Natural killer cell (primary cell): ENCODE data around the gene RAI14. TPM values are rescaled to one million over a fixed set of nuclear protein-coding genes. Genes with fewer than 3 reads are reported as not detected.

Experiments
- ATAC-seq, 3 donors: fragments of 150-1000 bp in 2 of 3; fragments of 200-7000 bp in 1 of 3; cut with Tn5 transposase; 1 replicate in 1 of 3; 2 replicates in 2 of 3; pipeline ENCODE4 v1.10.0; 2021; ENCODE audit warnings: mild to moderate bottlenecking in 2 of 3, moderate library complexity in 2 of 3
- DNase-seq, 2 donors: peaks; one replicate each; pipeline versions ENCODE4 v3.0.0 to v3.0.0-alpha.2; 2013 to 2021; ENCODE audit warnings: mixed read lengths in 1 of 2
- H3K27ac ChIP-seq: one replicate; pipeline ENCODE4 v1.5.1; 2013; ENCODE audit warnings: mild to moderate bottlenecking, low read length
- H3K27me3 ChIP-seq: one replicate; pipeline ENCODE4 v1.6.1; 2013; ENCODE audit warnings: low read length; ENCODE audit not compliant: control insufficient read depth, insufficient read depth
- H3K36me3 ChIP-seq: one replicate; pipeline ENCODE4 v1.6.1; 2013; ENCODE audit warnings: low read length; ENCODE audit not compliant: control insufficient read depth, insufficient read depth
- H3K4me1 ChIP-seq: one replicate; pipeline ENCODE4 v1.6.1; 2013; ENCODE audit warnings: low read length; ENCODE audit not compliant: control insufficient read depth, insufficient read depth
- H3K4me3 ChIP-seq: one replicate; pipeline ENCODE4 v1.5.1; 2013; ENCODE audit warnings: low read length
- H3K9me3 ChIP-seq: one replicate; pipeline ENCODE4 v1.6.1; 2013; ENCODE audit warnings: low read length; ENCODE audit not compliant: control insufficient read depth, insufficient read depth
- H3K27ac Mint-ChIP-seq, 2 donors: one replicate each; pipeline ENCODE4 v1.8.0; 2022; ENCODE audit warnings: mild to moderate bottlenecking in 2 of 2, mixed read lengths in 2 of 2, moderate library complexity in 1 of 2
- H3K27me3 Mint-ChIP-seq, 2 donors: one replicate each; pipeline ENCODE4 v1.8.0; 2022; ENCODE audit warnings: low read depth in 2 of 2, mixed read lengths in 2 of 2
- H3K36me3 Mint-ChIP-seq: one replicate; pipeline ENCODE4 v1.8.0; 2022; ENCODE audit warnings: mixed read lengths
- H3K4me1 Mint-ChIP-seq, 2 donors: one replicate each; pipeline ENCODE4 v1.8.0; 2022; ENCODE audit warnings: mixed read lengths in 2 of 2
- H3K4me3 Mint-ChIP-seq: one replicate; pipeline ENCODE4 v1.8.0; 2022; ENCODE audit warnings: mild to moderate bottlenecking, moderate library complexity, mixed read lengths
- H3K9me3 Mint-ChIP-seq, 2 donors: one replicate each; pipeline ENCODE4 v1.8.0; 2022; ENCODE audit warnings: mixed read lengths in 2 of 2
- WGBS: methylation state at CpG from one replicate; pipeline ENCODE4 v1.1.7; 2013; ENCODE audit warnings: missing lambda C conversion rate; ENCODE audit not compliant: insufficient coverage; 5-methylcytosine and 5-hydroxymethylcytosine counted together
- intact Hi-C: fragments of 100-400 bp; cut with micrococcal nuclease; formaldehyde crosslinking; loops from one replicate; pipeline ENCODE4 v1.14.2; 2022
- total RNA-seq, 4 donors: library from RNA; stranded (reverse); fragments of 120-200 nt in 1 of 4; gene quantifications; one replicate each; pipeline versions ENCODE4 v1.2.3 to v1.2.4, GENCODE V29; 2013 to 2022
- TF ChIP-seq, protein P1 (sequence below): fragments of 200-600 bp; IDR thresholded peaks from one replicate; pipeline ENCODE4 v1.8.0; 2022; ENCODE audit warnings: antibody characterized with exemption

The RAI14 gene
- total RNA-seq, 3 donors from 2014 or later (not counting 1 experiment from before 2014, with no cell fraction given) = 0.40 to 2.9 (median 2.8) TPM

DNA sequence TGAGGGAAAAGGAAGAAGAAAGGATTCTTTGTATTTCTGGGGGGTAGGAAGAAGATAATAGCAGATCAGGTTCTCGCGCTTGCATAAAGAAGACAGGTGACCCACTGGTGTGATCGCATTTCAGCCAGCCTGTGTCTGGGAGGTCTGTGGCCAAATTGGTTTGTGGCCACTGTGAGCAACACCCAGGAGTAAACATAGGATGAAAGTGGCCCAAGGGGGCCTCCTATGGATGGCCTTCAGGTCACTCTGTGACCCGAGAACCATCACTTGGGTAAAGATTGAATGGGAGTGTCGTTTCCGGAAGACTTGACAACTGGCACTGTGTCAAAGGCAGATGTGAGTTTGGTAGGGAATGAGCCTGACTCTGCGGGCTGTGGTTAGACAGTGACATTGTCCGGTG is 34.2 kb downstream of the RAI14 start:
- 67% methylated on average over 8 of the region's 8 CpGs for whole genome bisulfite sequencing
- H3K27me3 Mint-ChIP-seq = peaks cover 0 to 4% of the 10 kb centered on the region in 2 donors
- peaks cover 5 to 10% of the 10 kb centered on the region in 2 donors for H3K4me1 Mint-ChIP-seq
- H3K9me3 Mint-ChIP-seq = no peaks in the 10 kb centered on the region
- no peaks in the 10 kb centered on the region for H3K36me3 Mint-ChIP-seq
- intact Hi-C loops = no loop called here
- TF ChIP-seq, protein P1, sequence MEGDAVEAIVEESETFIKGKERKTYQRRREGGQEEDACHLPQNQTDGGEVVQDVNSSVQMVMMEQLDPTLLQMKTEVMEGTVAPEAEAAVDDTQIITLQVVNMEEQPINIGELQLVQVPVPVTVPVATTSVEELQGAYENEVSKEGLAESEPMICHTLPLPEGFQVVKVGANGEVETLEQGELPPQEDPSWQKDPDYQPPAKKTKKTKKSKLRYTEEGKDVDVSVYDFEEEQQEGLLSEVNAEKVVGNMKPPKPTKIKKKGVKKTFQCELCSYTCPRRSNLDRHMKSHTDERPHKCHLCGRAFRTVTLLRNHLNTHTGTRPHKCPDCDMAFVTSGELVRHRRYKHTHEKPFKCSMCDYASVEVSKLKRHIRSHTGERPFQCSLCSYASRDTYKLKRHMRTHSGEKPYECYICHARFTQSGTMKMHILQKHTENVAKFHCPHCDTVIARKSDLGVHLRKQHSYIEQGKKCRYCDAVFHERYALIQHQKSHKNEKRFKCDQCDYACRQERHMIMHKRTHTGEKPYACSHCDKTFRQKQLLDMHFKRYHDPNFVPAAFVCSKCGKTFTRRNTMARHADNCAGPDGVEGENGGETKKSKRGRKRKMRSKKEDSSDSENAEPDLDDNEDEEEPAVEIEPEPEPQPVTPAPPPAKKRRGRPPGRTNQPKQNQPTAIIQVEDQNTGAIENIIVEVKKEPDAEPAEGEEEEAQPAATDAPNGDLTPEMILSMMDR = no peak
- H3K27ac ChIP-seq = no peak overlapping the region
- no peak overlapping the region for H3K4me3 ChIP-seq
- H3K9me3 ChIP-seq = no peaks in the 10 kb centered on the region
- H3K36me3 ChIP-seq = no peaks in the 10 kb centered on the region
- ATAC-seq = no peak
- H3K4me1 ChIP-seq = no peaks in the 10 kb centered on the region
- no peak for DNase-seq
- no peak overlapping the region for H3K4me3 Mint-ChIP-seq
- no peak overlapping the region for H3K27ac Mint-ChIP-seq
- H3K27me3 ChIP-seq = no peaks in the 10 kb centered on the region

DNA sequence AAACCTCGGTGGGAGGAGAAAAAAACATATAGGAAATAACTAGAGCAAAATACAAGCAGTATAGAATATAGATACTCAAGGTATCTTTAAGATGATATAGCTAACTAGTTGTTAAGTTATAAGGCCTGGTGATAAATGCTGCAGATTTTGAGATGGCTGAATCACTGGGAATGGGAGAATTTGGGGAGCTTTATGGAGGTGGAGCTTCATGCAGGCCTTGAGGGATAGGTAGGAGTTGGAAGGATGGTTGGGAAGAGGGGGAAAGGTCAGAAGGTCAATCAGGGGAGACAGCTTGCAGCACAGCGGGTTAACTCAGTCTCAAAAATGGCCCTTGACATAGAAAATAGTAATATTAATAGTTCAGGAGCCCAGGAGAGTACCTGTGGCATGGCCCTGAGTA is 34.8 kb downstream of the RAI14 start:
- Histone ChIP-seq H3K27me3 (no peaks in the 10 kb centered on the region), H3K9me3 (no peaks in the 10 kb centered on the region), H3K36me3 (no peaks in the 10 kb centered on the region), H3K4me3 (no peak overlapping the region), H3K4me1 (peaks cover 2% of the 10 kb centered on the region), H3K27ac (no peak overlapping the region)
- TF ChIP-seq, protein P1 = no peak
- peaks cover 0 to 2% of the 10 kb centered on the region in 2 donors for H3K27me3 Mint-ChIP-seq
- H3K4me3 Mint-ChIP-seq = no peak overlapping the region
- DNase-seq = no peak
- no peaks in the 10 kb centered on the region for H3K36me3 Mint-ChIP-seq
- H3K4me1 Mint-ChIP-seq = peaks cover 6 to 10% of the 10 kb centered on the region in 2 donors
- 92% methylated on average over 2 of the region's 2 CpGs for WGBS
- H3K27ac Mint-ChIP-seq = no peak overlapping the region
- H3K9me3 Mint-ChIP-seq = no peaks in the 10 kb centered on the region
- no peak for ATAC-seq
- intact Hi-C loops = no loop called here

DNA sequence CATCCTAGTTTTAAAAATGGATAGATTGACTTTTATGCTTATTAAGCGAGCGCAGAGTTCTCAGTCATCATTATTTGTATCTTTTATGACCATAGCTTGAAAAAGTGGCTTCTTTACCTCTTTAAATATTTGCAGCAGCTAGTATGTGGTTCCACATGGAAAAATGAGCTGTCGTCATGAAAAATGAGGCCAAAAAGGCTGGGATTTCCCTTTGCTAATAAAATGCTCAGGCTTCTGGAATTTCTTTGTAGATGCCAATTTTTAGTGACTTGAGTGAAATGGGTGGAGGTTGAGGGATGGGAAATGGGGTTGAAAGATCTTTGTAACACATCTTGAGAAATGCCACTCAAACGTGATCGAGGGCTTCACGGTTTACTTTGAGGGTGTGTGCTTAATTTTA is 35.2 kb downstream of the RAI14 start:
- H3K36me3 Mint-ChIP-seq = no peaks in the 10 kb centered on the region
- WGBS = 0% methylated on average over 1 of the region's 6 CpGs
- TF ChIP-seq, protein P1 = no peak

DNA sequence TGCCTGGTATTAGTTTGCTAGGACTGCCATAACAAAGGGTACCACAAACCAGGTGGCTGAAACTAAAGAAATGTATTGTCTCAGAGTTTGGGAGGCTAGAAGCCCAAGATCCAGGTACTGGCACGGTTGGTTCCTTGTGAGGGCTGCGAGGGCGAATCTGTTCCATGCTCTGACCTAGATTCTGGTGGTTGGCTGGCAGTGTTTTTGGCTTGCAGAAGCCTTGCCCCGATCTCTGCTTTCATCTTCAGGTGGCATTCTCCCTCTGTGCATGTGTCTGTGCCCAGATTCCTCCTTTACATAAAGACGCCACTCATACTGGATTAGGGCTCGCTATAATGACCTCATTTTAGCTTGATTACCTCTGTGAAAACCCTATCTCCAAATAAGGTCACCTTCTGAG is 36.7 kb downstream of the RAI14 start:
- Histone ChIP-seq H3K9me3 (no peaks in the 10 kb centered on the region), H3K4me1 (peaks cover 2% of the 10 kb centered on the region), H3K4me3 (no peak overlapping the region), H3K27ac (no peak overlapping the region), H3K36me3 (no peaks in the 10 kb centered on the region), H3K27me3 (no peaks in the 10 kb centered on the region)
- Mint-ChIP-seq H3K27me3 (no peaks in the 10 kb centered on the region), H3K4me3 (no peak overlapping the region), H3K4me1 (peaks cover 6 to 10% of the 10 kb centered on the region in 2 donors), H3K36me3 (no peaks in the 10 kb centered on the region), H3K27ac (no peak overlapping the region), H3K9me3 (no peaks in the 10 kb centered on the region)
- intact Hi-C loops = no loop called here
- TF ChIP-seq, protein P1 = no peak
- ATAC-seq (no peak), DNase-seq (no peak)
- 94% methylated on average over 6 of the region's 6 CpGs for WGBS

More for the DNA sequence above, 35.2 kb downstream of the RAI14 start:
- Mint-ChIP-seq H3K4me1 (peaks cover 6 to 10% of the 10 kb centered on the region in 2 donors), H3K27ac (no peak overlapping the region), H3K27me3 (no peaks in the 10 kb centered on the region), H3K9me3 (no peaks in the 10 kb centered on the region), H3K4me3 (no peak overlapping the region)
- no peak overlapping the region for H3K27ac ChIP-seq
- H3K27me3 ChIP-seq = no peaks in the 10 kb centered on the region
- no peaks in the 10 kb centered on the region for H3K9me3 ChIP-seq
- H3K36me3 ChIP-seq = no peaks in the 10 kb centered on the region
- no peak for DNase-seq
- ATAC-seq = no peak
- intact Hi-C loops = no loop called here
- no peak overlapping the region for H3K4me3 ChIP-seq
- H3K4me1 ChIP-seq = peaks cover 2% of the 10 kb centered on the region
